ENCODE data around the gene IDE. TPM values are rescaled to one million over a fixed set of nuclear protein-coding genes. Genes with fewer than 3 reads are reported as not detected.

IDE gene
- total and polyA plus RNA-seq, 2 of the 4 experiments (the other 2 are of a cell fraction): 9.3 to 27.4 TPM

GRCh38 chr10:92479547-92479946 lies 94.3 kb downstream of the IDE start:
- DNase-seq: no peak
- no TSS peak for BruUV-seq (replicated peaks)
- Histone ChIP-seq H3K36me3 (ENCODE audit: control insufficient read depth, insufficient read depth, low read length) (peaks cover 22% of the 10 kb centered on the region), H2AK5ac (ENCODE audit: low read depth, low read length) (no peak overlapping the region), H4K5ac (ENCODE audit: low read depth, low read length) (no peak overlapping the region), H4K20me1 (ENCODE audit: insufficient read depth, low read length) (no peaks in the 10 kb centered on the region), H2AK9ac (replicated peaks; ENCODE audit: low read depth, low read length, poor library complexity) (no peak overlapping the region), H2BK5ac (ENCODE audit: low read depth, low read length, poor library complexity, severe bottlenecking) (no peak overlapping the region), H3K27ac (ENCODE audit: insufficient read depth, low read length) (no peak overlapping the region), H3K79me1 (ENCODE audit: low read depth in 1 of 2, low read length in 2 of 2) (no peaks in the 10 kb centered on the region), H3K4ac (ENCODE audit: low read depth, low read length) (no peak overlapping the region), H3K4me2 (ENCODE audit: low read depth, low read length) (no peak overlapping the region), H3K9me3 (ENCODE audit: control insufficient read depth, insufficient read depth, low read length) (no peaks in the 10 kb centered on the region), H2AFZ (replicated peaks; ENCODE audit: low read length, poor library complexity) (no peak overlapping the region), H3K4me3 (ENCODE audit: insufficient read depth, low read depth, low read length) (no peak overlapping the region), H2BK20ac (ENCODE audit: low read depth, low read length) (no peak overlapping the region), H2BK120ac (ENCODE audit: low read depth, low read length) (no peak overlapping the region), H3K56ac (ENCODE audit: extremely low read depth, insufficient read depth, low read length) (no peak overlapping the region), H4K8ac (ENCODE audit: low read depth in 2 of 2, low read length in 2 of 2) (no peak overlapping the region), H3K14ac (replicated peaks; ENCODE audit: low read depth, low read length) (no peak overlapping the region), H2BK15ac (ENCODE audit: low read depth, low read length) (no peak overlapping the region), H3K9ac (ENCODE audit: low read depth, low read length) (no peak overlapping the region), H3K4me1 (ENCODE audit: control insufficient read depth, insufficient read depth, low read length) (no peaks in the 10 kb centered on the region), H4K91ac (ENCODE audit: insufficient read depth, low read depth, low read length) (no peak overlapping the region), H3K9me1 (ENCODE audit: insufficient read depth, low read length) (peaks cover 10% of the 10 kb centered on the region; the same call in 1 of the 2 replicates), H3K23ac (ENCODE audit: low read depth, low read length) (no peak overlapping the region), H3K18ac (ENCODE audit: low read depth, low read length) (no peak overlapping the region), H3K27me3 (ENCODE audit: control insufficient read depth, insufficient read depth, low read length) (no peaks in the 10 kb centered on the region)
- dilution Hi-C loops (cut with HindIII; ENCODE audit: low sequenced_read_pairs, unreplicated experiment) (no loop called here), in situ Hi-C loops (cut with MboI; ENCODE audit: low sequenced_read_pairs) (no loop called here), intact Hi-C loops (cut with micrococcal nuclease) (no loop called here)
- 98% methylated on average over 4 of the region's 7 CpGs; no CpG with 5 or more reads in 1 of the 2 experiments for WGBS, 2 experiments (ENCODE audit: extremely low coverage in 2 of 2, insufficient read length in 1 of 2)
- POLR2A ChIA-PET (ENCODE audit: unreplicated experiment): no interaction called here
- TF ChIP-seq MAFK (IDR thresholded peaks at IDR 0.05; ENCODE audit: low read depth, low read length): no peak
- no peak for TF ChIP-seq POLR2A (IDR thresholded peaks at IDR 0.05; ENCODE audit: low read depth, low read length)
- TF ChIP-seq MAZ (IDR thresholded peaks at IDR 0.05; ENCODE audit: borderline replicate concordance, low read depth, low read length): no peak
- no peak for TF ChIP-seq NFE2L2 (IDR thresholded peaks at IDR 0.05; ENCODE audit: low read depth, low read length)
- no peak for TF ChIP-seq FOS (IDR thresholded peaks at IDR 0.05; ENCODE audit: low read depth, low read length)
- no peak for TF ChIP-seq CTCF (conservative IDR thresholded peaks at IDR 0.05; ENCODE audit: low read depth, low read length)
- ATAC-seq (ENCODE audit: low read depth): no peak
- CTCF ChIA-PET: no interaction called here
